Spleen (tissue), 11 donors: ENCODE data around the gene OST4. TPM values are rescaled to one million over a fixed set of nuclear protein-coding genes. Genes with fewer than 3 reads are reported as not detected.
A peak's percentile ranks its signal among the peaks of the same experiment; 100 is the strongest.

ENCODE experiments used
- DNase-seq: peaks from one replicate; pipeline ENCODE4 v3.0.0-alpha.2; 2020
- H3K27ac ChIP-seq, 8 donors: fragments of 200-600 bp; sonication (generic) in 7 of 8; 1 replicate in 4 of 8; 2 replicates in 4 of 8; pipeline versions ENCODE4 v1.5.0 to v1.8.0; 2016 to 2021; ENCODE audit warnings: inconsistent platforms in 4 of 8, mild to moderate bottlenecking in 4 of 8, moderate library complexity in 1 of 8
- H3K27me3 ChIP-seq, 7 donors: fragments of 200-600 bp; sonication (generic) in 6 of 7; replicated peaks in 1 of 7; 1 replicate in 4 of 7; 2 replicates in 3 of 7; pipeline versions ENCODE4 v1.5.0 to v1.8.0; 2016 to 2021; ENCODE audit warnings: inconsistent platforms in 3 of 7, mild to moderate bottlenecking in 1 of 7
- H3K36me3 ChIP-seq, 6 donors: fragments of 200-600 bp; sonication (generic) in 5 of 6; 1 replicate in 4 of 6; 2 replicates in 2 of 6; pipeline versions ENCODE4 v1.5.0 to v1.8.0; 2016 to 2021; ENCODE audit warnings: inconsistent platforms in 2 of 6
- H3K4me1 ChIP-seq, 6 donors: fragments of 200-600 bp; sonication (generic) in 5 of 6; 1 replicate in 3 of 6; 2 replicates in 3 of 6; pipeline versions ENCODE4 v1.5.0 to v1.8.0; 2016 to 2021; ENCODE audit warnings: inconsistent platforms in 3 of 6
- H3K4me3 ChIP-seq, 8 donors: fragments of 200-600 bp; sonication (generic) in 7 of 8; 1 replicate in 4 of 8; 2 replicates in 4 of 8; pipeline versions ENCODE4 v1.5.0 to v1.8.0; 2016 to 2021; ENCODE audit warnings: inconsistent platforms in 4 of 8, mild to moderate bottlenecking in 4 of 8, moderate library complexity in 2 of 8
- H3K9me3 ChIP-seq, 8 donors: fragments of 200-600 bp; sonication (generic) in 7 of 8; 1 replicate in 4 of 8; 2 replicates in 4 of 8; pipeline versions ENCODE4 v1.5.0 to v1.8.0; 2016 to 2021; ENCODE audit warnings: inconsistent platforms in 4 of 8
- POLR2A ChIP-seq, 3 donors: fragments of 450-650 bp; IDR thresholded peaks; one replicate each; pipeline ENCODE4 v1.5.1; 2017; ENCODE audit warnings: antibody characterized with exemption in 3 of 3, mild to moderate bottlenecking in 1 of 3
- POLR2AphosphoS5 ChIP-seq, 3 donors: sonication (generic); formaldehyde crosslinking; IDR thresholded peaks; one replicate each; pipeline ENCODE4 v1.5.1; 2017; ENCODE audit warnings: antibody characterized with exemption in 3 of 3
- WGBS, 5 donors: extraction: QIAGEN DNeasy Blood & Tissue Kit in 3 of 5; methylation state at CpG; one replicate each; pipeline versions ENCODE4 v1.1.5 to v1.1.7; 2013 to 2018; 5-methylcytosine and 5-hydroxymethylcytosine counted together
- intact Hi-C: fragments of 100-400 bp; cut with DNase I; formaldehyde crosslinking; loops from one replicate; pipeline ENCODE4 v1.15.0; 2023; ENCODE audit warnings: low total_unique reads
- polyA plus RNA-seq, 3 donors: library from polyadenylated mRNA; stranded (reverse); fragments of 200-250 nt; gene quantifications; one replicate each; pipeline ENCODE4 v1.2.1, GENCODE V29; 2013
- total RNA-seq, 7 donors: library from RNA; depleted of rRNA in 3 of 7; stranded (reverse); fragments of >200 nt in 3 of 7; fragmentation: NEBNext Ultra II Directional in 4 of 7; extraction: Animal tissue kit (Norgen Biotek cat#: 25700) in 4 of 7; gene quantifications; one replicate each; pipeline versions ENCODE4 v1.1.0 to v1.2.1, GENCODE V29; 2016 to 2021
- TF ChIP-seq, protein P1 (sequence below), 11 experiments: fragments of 200-600 bp in 7 of 11; fragments of 450-650 bp in 4 of 11; sonication (generic) in 4 of 11; IDR thresholded peaks in 8 of 11; conservative IDR thresholded peaks in 3 of 11; 1 replicate in 7 of 11; 2 replicates in 4 of 11; pipeline versions ENCODE4 v1.4.0 to v1.8.0; 2016 to 2021; ENCODE audit warnings: antibody characterized with exemption in 11 of 11, inconsistent platforms in 4 of 11, mild to moderate bottlenecking in 1 of 11
- donor health status: healthy with polysubstance abuse.
- donor health status: DM: no; HTN: no; CAD: no; lungs with moderate emphysema.
- donor health status: DM: no; HTN: no; CAD: no.
- donor health status: Bipolar disorder and iron deficiency.
- donor health status: healthy.
- donor health status: DM: no; HTN: no; CAD: no.
- donor health status: DM: yes; HTN: yes; CAD: no.

OST4 gene
- total and polyA plus RNA-seq, 10 donors = 197 to 556 (median 264) TPM

DNA sequence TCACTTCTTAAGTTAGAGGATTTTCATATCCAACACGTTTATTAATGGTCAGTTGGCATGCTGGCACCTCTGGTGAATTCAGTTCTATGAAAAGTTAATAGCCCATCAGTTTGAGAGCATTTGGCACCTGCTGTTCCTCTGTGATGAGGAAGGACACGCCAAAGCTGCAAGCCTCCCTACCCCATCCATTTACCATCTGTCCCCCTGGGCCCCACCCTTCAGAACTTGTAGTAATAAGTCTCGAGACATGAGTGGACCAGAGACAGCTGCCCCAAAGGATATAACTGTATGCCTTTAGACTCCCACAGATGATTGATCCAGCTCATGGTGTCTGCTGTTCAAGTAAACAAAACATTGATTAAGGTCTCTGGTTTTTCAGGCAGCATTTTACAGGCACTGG lies 6.3 kb downstream of the OST4 start:
- Histone ChIP-seq H3K4me3 (no peak overlapping the region), H3K9me3 (no peaks in the 10 kb centered on the region), H3K27ac (no peak overlapping the region), H3K27me3 (no peaks in the 10 kb centered on the region), H3K4me1 (peaks cover 6 to 62% (median 33%) of the 10 kb centered on the region in 6 donors), H3K36me3 (peaks cover 0 to 88% (median 28%) of the 10 kb centered on the region in 6 donors)
- 84 to 93% (median 90%) methylated on average over 3 of the region's 3 CpGs for WGBS, 5 donors
- no peak for DNase-seq
- intact Hi-C loops = no loop called here
- no peak for TF ChIP-seq POLR2A (IDR thresholded peaks at IDR 0.05)
- TF ChIP-seq, protein P1, sequence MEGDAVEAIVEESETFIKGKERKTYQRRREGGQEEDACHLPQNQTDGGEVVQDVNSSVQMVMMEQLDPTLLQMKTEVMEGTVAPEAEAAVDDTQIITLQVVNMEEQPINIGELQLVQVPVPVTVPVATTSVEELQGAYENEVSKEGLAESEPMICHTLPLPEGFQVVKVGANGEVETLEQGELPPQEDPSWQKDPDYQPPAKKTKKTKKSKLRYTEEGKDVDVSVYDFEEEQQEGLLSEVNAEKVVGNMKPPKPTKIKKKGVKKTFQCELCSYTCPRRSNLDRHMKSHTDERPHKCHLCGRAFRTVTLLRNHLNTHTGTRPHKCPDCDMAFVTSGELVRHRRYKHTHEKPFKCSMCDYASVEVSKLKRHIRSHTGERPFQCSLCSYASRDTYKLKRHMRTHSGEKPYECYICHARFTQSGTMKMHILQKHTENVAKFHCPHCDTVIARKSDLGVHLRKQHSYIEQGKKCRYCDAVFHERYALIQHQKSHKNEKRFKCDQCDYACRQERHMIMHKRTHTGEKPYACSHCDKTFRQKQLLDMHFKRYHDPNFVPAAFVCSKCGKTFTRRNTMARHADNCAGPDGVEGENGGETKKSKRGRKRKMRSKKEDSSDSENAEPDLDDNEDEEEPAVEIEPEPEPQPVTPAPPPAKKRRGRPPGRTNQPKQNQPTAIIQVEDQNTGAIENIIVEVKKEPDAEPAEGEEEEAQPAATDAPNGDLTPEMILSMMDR (IDR thresholded peaks at IDR 0.05 in 8 of 11, conservative IDR thresholded peaks at IDR 0.05 in 3 of 11) = no peak

DNA sequence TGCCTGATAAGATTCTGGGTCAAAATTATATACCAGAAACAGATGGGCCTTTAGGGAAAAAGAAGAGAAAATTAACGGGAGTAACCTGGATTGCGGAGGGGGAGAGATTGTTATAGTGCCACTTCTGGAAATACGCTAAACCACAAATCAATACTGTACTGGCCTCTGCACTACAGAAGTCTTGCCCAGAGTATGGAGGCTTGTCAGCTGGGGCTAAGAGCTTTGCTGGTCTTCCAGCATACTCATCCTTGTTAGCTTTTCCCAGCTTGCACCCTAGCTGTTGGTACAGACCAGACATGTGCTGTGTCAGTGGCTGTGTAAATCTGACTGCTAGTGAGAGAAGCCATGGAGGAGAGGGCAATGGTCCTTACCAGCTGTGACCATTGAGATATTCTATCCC lies 11.1 kb downstream of the OST4 start:
- Histone ChIP-seq H3K9me3 (no peaks in the 10 kb centered on the region), H3K4me3 (no peak overlapping the region), H3K4me1 (peaks cover 0 to 45% (median 23%) of the 10 kb centered on the region in 6 donors), H3K27me3 (no peaks in the 10 kb centered on the region), H3K36me3 (peaks cover 2 to 88% (median 20%) of the 10 kb centered on the region in 6 donors), H3K27ac (peak overlapping the region in 2 of 8 donors; percentile 63 to 64)
- WGBS, 5 donors = 89 to 96% (median 93%) methylated on average over 3 of the region's 3 CpGs
- no peak for DNase-seq
- TF ChIP-seq, protein P1 (IDR thresholded peaks at IDR 0.05 in 8 of 11, conservative IDR thresholded peaks at IDR 0.05 in 3 of 11) = no peak
- TF ChIP-seq POLR2A (IDR thresholded peaks at IDR 0.05) = no peak
- TF ChIP-seq POLR2AphosphoS5 (IDR thresholded peaks at IDR 0.05) = no peak
- intact Hi-C loops = no loop called here

DNA sequence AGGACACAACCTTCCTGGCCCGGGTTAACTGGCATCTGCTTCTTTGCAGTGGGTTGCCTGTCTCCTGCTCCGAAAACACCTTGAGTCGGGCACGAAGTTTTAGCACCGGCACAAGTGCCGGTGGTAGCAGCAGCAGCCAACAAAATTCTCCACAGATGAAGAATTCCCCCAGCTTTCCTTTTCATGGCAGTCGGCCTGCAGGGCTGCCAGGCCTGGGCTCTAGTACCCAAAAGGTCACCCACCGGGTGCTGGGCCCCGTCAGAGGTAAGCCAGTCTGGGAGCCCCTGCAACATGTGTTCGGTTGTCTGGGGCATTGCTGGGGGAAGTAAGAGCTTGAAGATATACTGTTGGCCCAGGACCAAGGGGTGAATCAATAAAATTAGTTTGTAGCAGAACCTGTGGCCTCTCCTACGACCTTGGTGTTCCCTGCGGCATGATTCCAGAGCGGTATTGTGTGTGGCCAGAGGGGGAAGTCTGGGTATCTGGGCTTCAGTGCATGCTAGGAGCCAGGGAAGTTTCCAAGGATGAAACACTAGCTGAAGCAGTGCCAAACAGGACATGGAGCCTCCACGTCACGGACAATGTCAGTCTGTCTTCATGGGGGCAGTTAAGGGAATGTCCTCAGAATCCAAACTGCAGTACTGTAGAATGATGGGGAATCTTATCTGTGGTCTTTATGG lies 12.2 kb downstream of the OST4 start:
- peaks cover 0 to 42% (median 23%) of the 10 kb centered on the region in 6 donors for H3K4me1 ChIP-seq
- H3K4me3 ChIP-seq = no peak overlapping the region
- intact Hi-C loops = no loop called here
- TF ChIP-seq, protein P1 (IDR thresholded peaks at IDR 0.05 in 8 of 11, conservative IDR thresholded peaks at IDR 0.05 in 3 of 11) = no peak
- TF ChIP-seq POLR2AphosphoS5 (IDR thresholded peaks at IDR 0.05) = peak; percentile 47 to 74 (median 50)
- no peak for TF ChIP-seq POLR2A (IDR thresholded peaks at IDR 0.05)
- peak overlapping the region in 7 of 8 donors; percentile 13 to 71 (median 63) for H3K27ac ChIP-seq
- peak; percentile 69 for DNase-seq
- WGBS, 5 donors = 66 to 80% (median 75%) methylated on average over 15 of the region's 15 CpGs
- no peaks in the 10 kb centered on the region for H3K27me3 ChIP-seq
- peaks cover 2 to 88% (median 26%) of the 10 kb centered on the region in 6 donors for H3K36me3 ChIP-seq
- no peaks in the 10 kb centered on the region for H3K9me3 ChIP-seq

DNA sequence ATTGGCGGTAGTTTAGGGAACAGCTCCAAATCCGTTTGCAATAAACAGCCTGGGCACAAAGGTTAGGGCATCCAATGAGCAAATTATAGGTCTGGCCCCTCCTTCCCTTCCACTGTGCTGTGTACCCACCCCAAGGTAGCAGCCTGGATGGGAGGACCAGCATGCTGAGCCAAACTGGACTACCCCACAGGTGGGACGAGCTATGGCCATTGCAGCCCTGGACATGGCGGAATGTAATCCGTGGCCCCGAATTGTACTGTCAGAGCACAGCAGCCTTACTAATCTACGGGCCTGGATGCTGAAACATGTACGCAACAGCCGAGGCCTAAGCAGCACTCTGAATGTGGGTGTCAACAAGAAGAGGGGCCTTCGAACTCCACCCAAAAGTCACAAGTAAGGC lies 13.2 kb downstream of the OST4 start:
- 92 to 97% (median 93%) methylated on average over 10 of the region's 10 CpGs for WGBS, 5 donors
- peaks cover 2 to 95% (median 29%) of the 10 kb centered on the region in 6 donors for H3K36me3 ChIP-seq
- TF ChIP-seq, protein P1 (IDR thresholded peaks at IDR 0.05 in 8 of 11, conservative IDR thresholded peaks at IDR 0.05 in 3 of 11) = no peak
- TF ChIP-seq POLR2A (IDR thresholded peaks at IDR 0.05) (no peak), POLR2AphosphoS5 (IDR thresholded peaks at IDR 0.05) (peak in 1 of 3 donors; percentile 27)
- no peak for DNase-seq
- peaks cover 0 to 33% (median 19%) of the 10 kb centered on the region in 6 donors for H3K4me1 ChIP-seq
- intact Hi-C loops = no loop called here
- H3K9me3 ChIP-seq = no peaks in the 10 kb centered on the region
- no peaks in the 10 kb centered on the region for H3K27me3 ChIP-seq
- peak overlapping the region in 4 of 8 donors; percentile 36 to 71 (median 64) for H3K27ac ChIP-seq
- H3K4me3 ChIP-seq = no peak overlapping the region
